SH-SY5Y (cell line): ENCODE results near the gene PRR33.

Experiments used
- GATA2 ChIP-seq: IDR thresholded peaks from 2 replicates; pipeline ENCODE4 v1.6.1; 2011; ENCODE audit warnings: mild to moderate bottlenecking, low read depth, low read length
- GATA3 ChIP-seq: IDR thresholded peaks from 2 replicates; pipeline ENCODE4 v1.6.1; 2011; ENCODE audit warnings: low read depth, mild to moderate bottlenecking, low read length, moderate library complexity

GRCh38 chr11:1915795-1916131 is 24.1 kb upstream of the PRR33 start:
- no peak for TF ChIP-seq GATA2
- TF ChIP-seq GATA3: no peak
